ENCODE measurements around the gene LGI4. TPM values are rescaled to one million over a fixed set of nuclear protein-coding genes. Genes with fewer than 3 reads are reported as not detected.

Gene LGI4
- total RNA-seq, 1 experiment from 2014 or later, result not detected

- no peaks in the 10 kb centered on the region for H3K27me3 ChIP-seq (replicated peaks; ENCODE audit: insufficient read depth, low read depth, low read length, poor library complexity)
These were observed 36.3 kb downstream of the LGI4 start for GRCh38 chr19:35098413-35099049.

GRCh38 chr19:35095667-35096368 is 39.0 kb downstream of the LGI4 start:
- DNase-seq (ENCODE audit: low spot score), result no peak
- TF ChIP-seq EZH2 (IDR thresholded peaks at IDR 0.05; ENCODE audit: borderline replicate concordance, low read depth, low read length, poor library complexity, severe bottlenecking), result no peak
- TF ChIP-seq, protein P1, sequence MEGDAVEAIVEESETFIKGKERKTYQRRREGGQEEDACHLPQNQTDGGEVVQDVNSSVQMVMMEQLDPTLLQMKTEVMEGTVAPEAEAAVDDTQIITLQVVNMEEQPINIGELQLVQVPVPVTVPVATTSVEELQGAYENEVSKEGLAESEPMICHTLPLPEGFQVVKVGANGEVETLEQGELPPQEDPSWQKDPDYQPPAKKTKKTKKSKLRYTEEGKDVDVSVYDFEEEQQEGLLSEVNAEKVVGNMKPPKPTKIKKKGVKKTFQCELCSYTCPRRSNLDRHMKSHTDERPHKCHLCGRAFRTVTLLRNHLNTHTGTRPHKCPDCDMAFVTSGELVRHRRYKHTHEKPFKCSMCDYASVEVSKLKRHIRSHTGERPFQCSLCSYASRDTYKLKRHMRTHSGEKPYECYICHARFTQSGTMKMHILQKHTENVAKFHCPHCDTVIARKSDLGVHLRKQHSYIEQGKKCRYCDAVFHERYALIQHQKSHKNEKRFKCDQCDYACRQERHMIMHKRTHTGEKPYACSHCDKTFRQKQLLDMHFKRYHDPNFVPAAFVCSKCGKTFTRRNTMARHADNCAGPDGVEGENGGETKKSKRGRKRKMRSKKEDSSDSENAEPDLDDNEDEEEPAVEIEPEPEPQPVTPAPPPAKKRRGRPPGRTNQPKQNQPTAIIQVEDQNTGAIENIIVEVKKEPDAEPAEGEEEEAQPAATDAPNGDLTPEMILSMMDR (conservative IDR thresholded peaks at IDR 0.05; ENCODE audit: low read depth, low read length), result no peak
- ChIA-PET POLR2A (ENCODE audit: low non-redundant PET) (no interaction called here), CTCF (no interaction called here)
- peaks cover under 1% of the 10 kb centered on the region for H3K4me1 ChIP-seq (ENCODE audit: insufficient read depth, low read length, poor library complexity, severe bottlenecking)
- H3K36me3 ChIP-seq (ENCODE audit: insufficient read depth, low read length, poor library complexity, severe bottlenecking), result no peaks in the 10 kb centered on the region
- H3K27ac ChIP-seq (ENCODE audit: low read depth, low read length, poor library complexity, severe bottlenecking), result no peak overlapping the region
- intact Hi-C loops (cut with micrococcal nuclease; ENCODE audit: unreplicated experiment), result no loop called here
- no peaks in the 10 kb centered on the region for H3K27me3 ChIP-seq (replicated peaks; ENCODE audit: insufficient read depth, low read depth, low read length, poor library complexity)
- no peaks in the 10 kb centered on the region for H3K9me3 ChIP-seq (ENCODE audit: low read depth, low read length, poor library complexity, severe bottlenecking)
- no peak overlapping the region for H3K4me3 ChIP-seq (ENCODE audit: low read depth, low read length, poor library complexity, severe bottlenecking)
- BruUV-seq (replicated peaks), result no TSS peak

More at GRCh38 chr19:35098413-35099049, 36.3 kb downstream of the LGI4 start:
- POLR2A ChIA-PET (ENCODE audit: low non-redundant PET), result no interaction called here
- CTCF ChIA-PET, result no interaction called here
- no peak for DNase-seq (ENCODE audit: low spot score)
- no peak overlapping the region for H3K4me3 ChIP-seq (ENCODE audit: low read depth, low read length, poor library complexity, severe bottlenecking)
- no peaks in the 10 kb centered on the region for H3K36me3 ChIP-seq (ENCODE audit: insufficient read depth, low read length, poor library complexity, severe bottlenecking)
- no peaks in the 10 kb centered on the region for H3K4me1 ChIP-seq (ENCODE audit: insufficient read depth, low read length, poor library complexity, severe bottlenecking)
- no peak overlapping the region for H3K27ac ChIP-seq (ENCODE audit: low read depth, low read length, poor library complexity, severe bottlenecking)
- TF ChIP-seq, protein P1 (conservative IDR thresholded peaks at IDR 0.05; ENCODE audit: low read depth, low read length), result no peak
- TF ChIP-seq EZH2 (IDR thresholded peaks at IDR 0.05; ENCODE audit: borderline replicate concordance, low read depth, low read length, poor library complexity, severe bottlenecking), result no peak
- intact Hi-C loops (cut with micrococcal nuclease; ENCODE audit: unreplicated experiment), result no loop called here
- no peaks in the 10 kb centered on the region for H3K9me3 ChIP-seq (ENCODE audit: low read depth, low read length, poor library complexity, severe bottlenecking)
- no TSS peak for BruUV-seq (replicated peaks)

- ChIA-PET POLR2A (ENCODE audit: low non-redundant PET) (no interaction called here), CTCF (no interaction called here)
- no TSS peak for BruUV-seq (replicated peaks)
- no peaks in the 10 kb centered on the region for H3K27me3 ChIP-seq (replicated peaks; ENCODE audit: insufficient read depth, low read depth, low read length, poor library complexity)
- TF ChIP-seq, protein P1 (conservative IDR thresholded peaks at IDR 0.05; ENCODE audit: low read depth, low read length), result no peak
- no peak for TF ChIP-seq EZH2 (IDR thresholded peaks at IDR 0.05; ENCODE audit: borderline replicate concordance, low read depth, low read length, poor library complexity, severe bottlenecking)
- no peaks in the 10 kb centered on the region for H3K9me3 ChIP-seq (ENCODE audit: low read depth, low read length, poor library complexity, severe bottlenecking)
- intact Hi-C loops (cut with micrococcal nuclease; ENCODE audit: unreplicated experiment), result no loop called here
- no peak for DNase-seq (ENCODE audit: low spot score)
- H3K4me3 ChIP-seq (ENCODE audit: low read depth, low read length, poor library complexity, severe bottlenecking), result no peak overlapping the region
- peaks cover 5% of the 10 kb centered on the region for H3K4me1 ChIP-seq (ENCODE audit: insufficient read depth, low read length, poor library complexity, severe bottlenecking)
- no peak overlapping the region for H3K27ac ChIP-seq (ENCODE audit: low read depth, low read length, poor library complexity, severe bottlenecking)
- no peaks in the 10 kb centered on the region for H3K36me3 ChIP-seq (ENCODE audit: insufficient read depth, low read length, poor library complexity, severe bottlenecking)
These were observed 40.2 kb downstream of the LGI4 start for GRCh38 chr19:35094656-35095055.

Data from A673 (cell line).